Chondrocyte (in vitro differentiated cells): Measurements from ENCODE around the gene ANKRD33. TPM values are rescaled to one million over a fixed set of nuclear protein-coding genes. Genes with fewer than 3 reads are reported as not detected.

ENCODE experiments used
- DNase-seq: peaks from one replicate; pipeline ENCODE4 v3.0.0; 2021; ENCODE audit warnings: mixed read lengths, low spot score
- H3K27ac Mint-ChIP-seq: one replicate; pipeline ENCODE4 v1.8.0; 2021; ENCODE audit warnings: mild to moderate bottlenecking, moderate library complexity, mixed read lengths; ENCODE audit not compliant: unreplicated experiment
- H3K27me3 Mint-ChIP-seq: 2 replicates; pipeline ENCODE4 v1.8.0; 2021; ENCODE audit warnings: low read depth, mixed read lengths
- H3K36me3 Mint-ChIP-seq: 2 replicates; pipeline ENCODE4 v1.8.0; 2021; ENCODE audit warnings: low read depth, mixed read lengths
- H3K4me1 Mint-ChIP-seq: 2 replicates; pipeline ENCODE4 v1.8.0; 2021; ENCODE audit warnings: low read depth, mild to moderate bottlenecking, mixed read lengths
- H3K4me3 Mint-ChIP-seq: one replicate; pipeline ENCODE4 v1.8.0; 2021; ENCODE audit warnings: mild to moderate bottlenecking, moderate library complexity, mixed read lengths; ENCODE audit not compliant: unreplicated experiment
- H3K9me3 Mint-ChIP-seq: 2 replicates; pipeline ENCODE4 v1.8.0; 2021; ENCODE audit warnings: low read depth, mixed read lengths
- CTCF ChIP-seq: fragments of 200-600 bp; sonication (generic); IDR thresholded peaks from 2 replicates; pipeline ENCODE4 v1.5.0; 2021; ENCODE audit warnings: antibody characterized with exemption, mild to moderate bottlenecking, moderate library complexity
- total RNA-seq: library from RNA; stranded (reverse); gene quantifications from 3 replicates; pipeline ENCODE4 v1.2.1, GENCODE V29; 2021

ANKRD33 gene
- total RNA-seq, 1 donor from 2014 or later = not detected

DNA sequence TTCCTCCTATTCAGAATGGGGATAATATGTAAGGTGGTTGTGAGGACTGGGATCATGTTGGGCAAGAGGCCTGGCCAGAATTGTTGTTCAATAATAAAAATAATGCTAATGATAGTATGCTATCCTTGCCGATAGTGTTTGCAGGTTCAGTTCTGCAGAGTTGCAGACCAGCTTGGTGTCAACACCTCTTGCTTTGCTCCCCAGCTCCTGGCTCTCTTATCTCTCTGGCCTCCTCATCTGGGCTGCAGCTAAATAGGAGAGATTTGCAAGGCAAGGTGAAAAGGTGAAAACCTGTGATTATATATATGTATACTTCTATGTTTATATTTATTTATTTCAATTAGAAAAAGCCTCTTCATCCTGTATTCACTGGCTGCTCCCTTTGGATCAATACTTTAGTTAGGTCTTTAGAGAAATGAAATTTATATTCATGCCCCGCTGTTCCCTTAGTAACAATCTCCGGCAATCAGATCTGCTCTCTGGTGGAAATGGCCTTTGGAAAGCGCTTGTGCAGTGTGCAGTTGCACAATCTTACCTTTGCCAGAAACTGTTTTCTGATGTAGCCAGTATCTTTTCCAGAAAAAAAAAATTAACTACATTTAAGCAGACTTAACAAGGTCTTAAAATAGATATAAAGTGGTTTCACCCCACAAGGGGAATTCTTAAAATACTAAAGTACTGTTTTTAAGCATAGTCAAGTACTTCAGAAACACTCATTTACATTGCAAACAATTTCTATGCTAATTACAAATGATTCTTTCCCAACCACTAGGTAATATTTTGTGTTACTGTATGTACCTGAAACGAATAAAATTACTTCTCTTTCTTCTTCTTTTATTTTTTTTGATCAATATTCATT, 44.5 kb downstream of the ANKRD33 start:
- H3K27me3 Mint-ChIP-seq = peaks cover 13% of the 10 kb centered on the region
- H3K36me3 Mint-ChIP-seq = peaks cover 2% of the 10 kb centered on the region
- H3K4me1 Mint-ChIP-seq = no peaks in the 10 kb centered on the region
- no peak for TF ChIP-seq CTCF
- H3K4me3 Mint-ChIP-seq = no peak overlapping the region
- H3K9me3 Mint-ChIP-seq = no peaks in the 10 kb centered on the region
- H3K27ac Mint-ChIP-seq = no peak overlapping the region
- no peak for DNase-seq

DNA sequence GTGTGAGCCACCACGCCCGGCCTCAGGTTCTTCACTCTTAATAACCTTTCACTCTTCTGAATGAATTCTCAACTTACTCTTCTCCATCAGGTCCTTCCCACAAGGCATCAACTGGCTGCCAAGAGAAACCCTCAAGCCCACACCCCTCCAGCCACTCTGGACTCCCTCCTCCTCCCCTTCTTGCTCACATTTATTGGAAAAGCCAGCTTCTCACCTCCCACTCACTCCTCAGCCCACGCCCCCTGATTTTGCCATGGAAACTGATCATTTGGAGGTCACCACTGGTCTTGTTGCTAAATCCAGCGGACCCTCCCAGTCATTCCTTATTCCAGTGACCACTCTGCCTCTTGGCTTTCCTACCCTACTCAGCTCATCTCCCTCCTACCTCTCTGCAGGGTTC, 46.2 kb downstream of the ANKRD33 start:
- Mint-ChIP-seq H3K27ac (no peak overlapping the region), H3K27me3 (peaks cover 13% of the 10 kb centered on the region), H3K4me3 (no peak overlapping the region), H3K4me1 (no peaks in the 10 kb centered on the region), H3K36me3 (peaks cover 2% of the 10 kb centered on the region), H3K9me3 (no peaks in the 10 kb centered on the region)
- DNase-seq = no peak
- no peak for TF ChIP-seq CTCF

- H3K9me3 Mint-ChIP-seq = peaks cover 2% of the 10 kb centered on the region
- H3K4me3 Mint-ChIP-seq = no peak overlapping the region
- H3K27me3 Mint-ChIP-seq = peaks cover 9% of the 10 kb centered on the region
- peaks cover 2% of the 10 kb centered on the region for H3K36me3 Mint-ChIP-seq
- peaks cover 14% of the 10 kb centered on the region for H3K4me1 Mint-ChIP-seq
- no peak for TF ChIP-seq CTCF
- H3K27ac Mint-ChIP-seq = no peak overlapping the region
- DNase-seq = no peak
Measured at GRCh38 chr12:51937926-51938325, 50.0 kb downstream of the ANKRD33 start.

- no peak for DNase-seq
- no peak for TF ChIP-seq CTCF
- Mint-ChIP-seq H3K27me3 (peaks cover 9% of the 10 kb centered on the region), H3K36me3 (peaks cover 2% of the 10 kb centered on the region), H3K4me3 (no peak overlapping the region), H3K4me1 (peaks cover 14% of the 10 kb centered on the region), H3K27ac (no peak overlapping the region), H3K9me3 (peaks cover 5% of the 10 kb centered on the region)
Measured at GRCh38 chr12:51938726-51939125, 50.8 kb downstream of the ANKRD33 start.

DNA sequence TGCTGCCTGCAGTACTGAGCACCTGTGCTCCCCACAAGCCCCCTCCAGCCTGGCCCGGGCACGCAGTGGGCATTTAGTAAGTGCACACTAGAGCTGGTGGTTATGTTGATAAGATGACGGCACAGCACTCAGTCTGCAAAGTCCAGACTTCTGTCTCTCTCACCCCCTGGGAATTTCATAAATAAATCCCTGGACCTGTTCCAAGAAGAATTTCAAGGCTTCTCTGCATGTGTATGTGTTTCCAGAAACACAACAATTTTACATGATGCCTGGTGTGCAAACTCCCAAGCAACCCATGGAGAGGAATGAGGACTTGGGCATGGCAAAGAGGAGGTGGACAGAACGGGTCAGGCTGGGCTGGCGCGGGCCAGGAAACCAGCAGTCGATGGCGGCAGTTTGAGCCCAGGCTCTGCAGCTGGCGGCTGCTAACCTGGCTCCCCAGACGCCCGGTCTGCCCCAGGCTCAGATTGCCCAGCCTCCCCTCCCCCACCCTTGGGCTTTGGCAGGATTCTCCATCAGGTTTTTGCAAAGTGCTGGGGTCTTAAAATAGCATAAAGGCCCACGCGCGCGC, 53.2 kb downstream of the ANKRD33 start:
- peaks cover 20% of the 10 kb centered on the region for H3K9me3 Mint-ChIP-seq
- H3K36me3 Mint-ChIP-seq = peaks cover 8% of the 10 kb centered on the region
- DNase-seq = no peak

More for the DNA sequence above, 53.2 kb downstream of the ANKRD33 start:
- Mint-ChIP-seq H3K27ac (no peak overlapping the region), H3K27me3 (no peaks in the 10 kb centered on the region), H3K4me3 (no peak overlapping the region), H3K4me1 (peaks cover 14% of the 10 kb centered on the region)
- TF ChIP-seq CTCF = no peak

Other genes with a start within 250 kb of the ANKRD33 start
- gene FIGNL2, start 39.4 kb upstream of the ANKRD33 start, total RNA-seq = 0.26 to 0.30 TPM in 2 of 3 replicates, not detected in the other
- 0.36 to 0.60 TPM in 2 of 3 replicates, not detected in the other for gene ACVRL1, start 19.4 kb downstream of the ANKRD33 start, total RNA-seq
- 9.9 to 10.6 TPM (median 10.0 TPM) in 3 replicates for gene ACVR1B, start 63.6 kb downstream of the ANKRD33 start, total RNA-seq
- gene TAMALIN, start 118.8 kb downstream of the ANKRD33 start, total RNA-seq = 11.1 to 15.7 TPM (median 13.7 TPM) in 3 replicates
- gene NR4A1, start 163.3 kb downstream of the ANKRD33 start, total RNA-seq = 5.7 to 7.6 TPM (median 7.3 TPM) in 3 replicates
- gene ATG101, start 181.9 kb downstream of the ANKRD33 start, total RNA-seq = 48.0 to 55.1 TPM (median 50.5 TPM) in 3 replicates
- gene SMIM41, start 191.6 kb downstream of the ANKRD33 start, total RNA-seq = not detected in 3 replicates